Measurements from ENCODE around the gene ABHD1. TPM values are rescaled to one million over a fixed set of nuclear protein-coding genes. Genes with fewer than 3 reads are reported as not detected.
A peak's percentile ranks its signal among the peaks of the same experiment; 100 is the strongest.

ABHD1 gene
- total and polyA plus RNA-seq, 3 donors from 2014 or later = 37.3 to 141 (median 76.4) TPM

DNA sequence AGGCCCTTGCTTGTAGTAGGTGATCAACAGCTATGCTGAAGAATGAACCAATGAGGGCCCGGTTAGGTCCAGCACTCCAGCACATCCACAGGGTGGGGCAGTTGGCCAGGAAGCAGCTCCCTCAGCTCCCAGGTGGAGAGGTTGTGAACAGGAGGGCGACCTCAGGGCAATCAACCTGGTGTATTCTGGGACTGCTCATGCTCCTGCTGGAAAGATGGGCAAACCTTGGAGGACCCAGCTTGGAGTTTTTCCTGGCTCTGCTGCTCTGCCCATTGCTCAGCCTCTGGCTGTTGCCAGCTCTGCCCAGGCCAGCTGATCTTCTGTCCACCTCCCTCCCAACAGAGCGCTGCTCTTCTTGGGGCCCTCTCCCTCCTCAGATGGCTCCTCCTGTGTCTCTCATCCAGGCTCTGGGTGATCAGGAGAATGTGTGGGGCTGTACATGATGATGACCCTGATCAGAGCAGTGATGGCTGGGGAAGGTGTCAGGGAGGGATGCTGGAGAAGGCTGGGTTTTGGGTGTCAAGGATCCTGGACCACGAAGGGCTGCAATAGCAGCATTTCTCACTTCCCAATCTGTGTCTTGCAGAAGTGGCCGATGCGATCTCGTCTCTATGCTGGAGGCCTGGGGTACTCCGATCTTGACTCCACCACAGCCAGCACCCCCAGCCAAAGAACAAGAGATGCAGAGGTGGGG, 28.6 kb downstream of the ABHD1 start:
- no peaks in the 10 kb centered on the region for H3K27me3 ChIP-seq
- H3K36me3 ChIP-seq (ENCODE audit: low read depth, missing control alignments) = no peaks in the 10 kb centered on the region
- no peak overlapping the region for H3K4me3 ChIP-seq
- no peak for DNase-seq
- H3K9me3 ChIP-seq = no peaks in the 10 kb centered on the region
- no peak overlapping the region for H3K27ac ChIP-seq
- 90 to 92% methylated on average over 6 to 8 of the region's 8 CpGs for WGBS, 2 donors
- peaks cover 29% of the 10 kb centered on the region for H3K4me1 ChIP-seq
- intact Hi-C loops (cut with DNase I; ENCODE audit: low total_unique reads) = no loop called here
- no peak for TF ChIP-seq POLR2A (IDR thresholded peaks at IDR 0.05)
- TF ChIP-seq, protein P1, sequence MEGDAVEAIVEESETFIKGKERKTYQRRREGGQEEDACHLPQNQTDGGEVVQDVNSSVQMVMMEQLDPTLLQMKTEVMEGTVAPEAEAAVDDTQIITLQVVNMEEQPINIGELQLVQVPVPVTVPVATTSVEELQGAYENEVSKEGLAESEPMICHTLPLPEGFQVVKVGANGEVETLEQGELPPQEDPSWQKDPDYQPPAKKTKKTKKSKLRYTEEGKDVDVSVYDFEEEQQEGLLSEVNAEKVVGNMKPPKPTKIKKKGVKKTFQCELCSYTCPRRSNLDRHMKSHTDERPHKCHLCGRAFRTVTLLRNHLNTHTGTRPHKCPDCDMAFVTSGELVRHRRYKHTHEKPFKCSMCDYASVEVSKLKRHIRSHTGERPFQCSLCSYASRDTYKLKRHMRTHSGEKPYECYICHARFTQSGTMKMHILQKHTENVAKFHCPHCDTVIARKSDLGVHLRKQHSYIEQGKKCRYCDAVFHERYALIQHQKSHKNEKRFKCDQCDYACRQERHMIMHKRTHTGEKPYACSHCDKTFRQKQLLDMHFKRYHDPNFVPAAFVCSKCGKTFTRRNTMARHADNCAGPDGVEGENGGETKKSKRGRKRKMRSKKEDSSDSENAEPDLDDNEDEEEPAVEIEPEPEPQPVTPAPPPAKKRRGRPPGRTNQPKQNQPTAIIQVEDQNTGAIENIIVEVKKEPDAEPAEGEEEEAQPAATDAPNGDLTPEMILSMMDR (IDR thresholded peaks at IDR 0.05) = no peak

DNA sequence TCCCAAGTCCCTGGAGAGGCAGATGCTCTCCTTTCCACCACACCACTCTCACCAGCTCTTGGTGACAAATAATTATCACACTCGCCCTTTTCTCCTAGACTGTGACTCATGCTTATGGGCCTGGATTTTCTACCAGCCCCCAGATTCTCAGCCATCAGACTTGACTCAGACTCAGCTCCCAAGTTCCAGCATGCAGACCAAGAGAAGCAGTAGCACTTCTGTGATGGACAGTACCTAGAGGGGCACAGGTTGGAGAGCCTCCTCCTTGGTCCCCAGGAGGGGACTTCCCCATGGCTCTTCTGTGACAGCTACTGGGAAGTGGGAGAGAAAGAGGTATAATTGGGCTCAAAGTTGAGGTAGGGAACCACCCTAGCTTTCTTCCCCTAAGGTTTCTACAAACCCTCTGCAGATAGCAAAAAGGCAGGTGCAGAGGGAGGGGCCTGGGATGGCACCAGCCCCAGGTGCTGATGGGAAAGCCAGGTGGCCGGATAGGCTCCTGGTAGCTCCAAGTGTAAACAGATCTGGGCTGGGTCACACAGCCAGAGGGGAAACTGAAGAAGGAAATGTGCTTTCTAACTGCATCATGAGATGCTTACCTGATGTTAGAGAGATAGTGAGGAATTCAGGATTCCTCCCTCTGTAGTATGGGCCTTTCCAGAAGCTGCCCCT, 29.3 kb downstream of the ABHD1 start:
- intact Hi-C loops (cut with DNase I; ENCODE audit: low total_unique reads) = no loop called here
- Histone ChIP-seq H3K27me3 (no peaks in the 10 kb centered on the region), H3K4me1 (peaks cover 29% of the 10 kb centered on the region), H3K4me3 (no peak overlapping the region), H3K36me3 (ENCODE audit: low read depth, missing control alignments) (no peaks in the 10 kb centered on the region), H3K27ac (peak overlapping the region in 1 of 2 donors; percentile 8), H3K9me3 (no peaks in the 10 kb centered on the region)
- TF ChIP-seq, protein P1 (IDR thresholded peaks at IDR 0.05) = no peak
- TF ChIP-seq POLR2A (IDR thresholded peaks at IDR 0.05) = no peak
- no peak for DNase-seq
- 80 to 85% methylated on average over 2 of the region's 2 CpGs for WGBS, 2 donors

DNA sequence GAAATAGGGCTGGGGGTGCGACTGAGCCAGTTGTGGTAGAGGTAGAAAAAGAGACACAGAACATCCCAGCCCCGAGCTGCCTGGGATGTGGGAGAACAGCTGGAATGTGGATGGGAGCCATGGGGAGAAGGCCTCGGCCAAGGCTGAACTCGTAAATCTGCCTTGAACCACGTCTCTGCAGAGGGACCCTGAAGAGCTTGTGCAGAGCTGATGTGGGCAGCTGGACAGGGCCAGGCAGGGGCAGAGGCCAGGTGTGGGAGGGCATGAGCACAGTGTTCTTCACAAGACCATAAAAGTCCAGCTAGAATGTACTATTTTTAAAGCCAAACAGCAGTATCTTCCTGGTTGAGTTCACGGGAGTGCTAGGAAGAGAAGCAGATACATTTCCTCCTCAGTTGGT, 30.9 kb downstream of the ABHD1 start:
- DNase-seq = peak; percentile 85
- no peak overlapping the region for H3K4me3 ChIP-seq
- no peaks in the 10 kb centered on the region for H3K27me3 ChIP-seq
- no peaks in the 10 kb centered on the region for H3K9me3 ChIP-seq
- H3K36me3 ChIP-seq (ENCODE audit: low read depth, missing control alignments) = no peaks in the 10 kb centered on the region
- intact Hi-C loops (cut with DNase I; ENCODE audit: low total_unique reads) = no loop called here
- 24 to 36% methylated on average over 6 of the region's 6 CpGs for WGBS, 2 donors
- H3K4me1 ChIP-seq = peaks cover 18% of the 10 kb centered on the region
- TF ChIP-seq, protein P1 (IDR thresholded peaks at IDR 0.05) = no peak
- H3K27ac ChIP-seq = peak overlapping the region; percentile 75 to 89

DNA sequence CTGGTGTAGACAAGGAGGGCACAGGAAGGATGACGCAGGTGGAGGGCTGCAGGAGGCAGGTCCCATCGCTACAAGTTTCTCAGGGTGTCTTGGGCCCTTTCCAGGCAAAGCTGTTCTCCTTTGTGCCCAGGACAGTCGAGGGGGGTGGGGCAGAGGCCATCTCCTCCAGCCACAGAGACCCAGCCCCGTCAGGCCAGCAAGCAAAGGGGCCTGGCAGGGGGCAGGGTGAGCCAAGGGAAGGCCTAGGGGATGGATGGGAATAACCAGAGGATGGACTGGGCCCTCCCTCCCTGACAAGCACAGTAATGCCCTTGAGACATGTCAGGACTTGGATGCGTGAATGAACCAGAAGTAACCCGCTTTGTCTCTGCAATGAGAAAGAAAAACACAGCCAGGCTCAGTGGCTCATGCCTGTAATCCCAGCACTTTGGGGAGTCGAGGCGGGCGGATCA, 31.5 kb downstream of the ABHD1 start:
- Histone ChIP-seq H3K4me1 (peaks cover 14% of the 10 kb centered on the region), H3K4me3 (no peak overlapping the region), H3K36me3 (ENCODE audit: low read depth, missing control alignments) (no peaks in the 10 kb centered on the region), H3K27me3 (no peaks in the 10 kb centered on the region), H3K9me3 (no peaks in the 10 kb centered on the region), H3K27ac (peak overlapping the region; percentile 75 to 89)
- no peak for TF ChIP-seq POLR2A (IDR thresholded peaks at IDR 0.05)
- TF ChIP-seq, protein P1 (IDR thresholded peaks at IDR 0.05) = no peak
- WGBS, 2 donors = 47 to 60% methylated on average over 8 to 9 of the region's 9 CpGs
- intact Hi-C loops (cut with DNase I; ENCODE audit: low total_unique reads) = no loop called here
- peak; percentile 48 for DNase-seq
